Spleen (tissue), 7 donors: ENCODE results near the gene CSNK1E.

Experiments
- POLR2AphosphoS5 ChIP-seq, 3 donors: sonication (generic); formaldehyde crosslinking; IDR thresholded peaks; one replicate each; pipeline ENCODE4 v1.5.1; 2017; ENCODE audit warnings: antibody characterized with exemption in 3 of 3
- TF ChIP-seq, protein P1 (sequence below), 11 experiments: fragments of 200-600 bp in 7 of 11; fragments of 450-650 bp in 4 of 11; sonication (generic) in 4 of 11; IDR thresholded peaks in 8 of 11; conservative IDR thresholded peaks in 3 of 11; 1 replicate in 7 of 11; 2 replicates in 4 of 11; pipeline versions ENCODE4 v1.4.0 to v1.8.0; 2016 to 2021; ENCODE audit warnings: antibody characterized with exemption in 11 of 11, inconsistent platforms in 4 of 11, mild to moderate bottlenecking in 1 of 11
- donor health status: DM: no; HTN: no; CAD: no; lungs with moderate emphysema.
- donor health status: DM: no; HTN: no; CAD: no.
- donor health status: DM: no; HTN: no; CAD: no.

DNA sequence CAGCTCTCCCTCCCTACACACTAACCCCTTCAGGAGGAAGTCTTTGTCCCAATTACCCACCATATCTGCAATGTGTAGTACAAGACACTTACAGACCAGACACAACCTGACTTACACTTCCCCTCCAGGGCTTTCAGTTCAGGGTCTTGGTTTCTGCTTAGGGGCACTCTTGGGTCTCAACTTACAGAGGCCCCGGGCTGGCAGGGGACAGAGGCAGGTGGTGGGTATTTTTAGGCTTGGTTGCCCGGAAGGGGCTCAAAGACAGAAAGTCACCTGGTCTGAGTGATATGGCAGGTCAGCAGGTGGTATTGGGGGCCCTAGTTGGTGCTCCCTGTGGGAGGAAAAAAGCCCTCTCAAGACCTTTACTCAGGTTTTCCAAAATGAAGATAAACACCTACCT lies 41.1 kb downstream of the CSNK1E start:
- TF ChIP-seq, protein P1, sequence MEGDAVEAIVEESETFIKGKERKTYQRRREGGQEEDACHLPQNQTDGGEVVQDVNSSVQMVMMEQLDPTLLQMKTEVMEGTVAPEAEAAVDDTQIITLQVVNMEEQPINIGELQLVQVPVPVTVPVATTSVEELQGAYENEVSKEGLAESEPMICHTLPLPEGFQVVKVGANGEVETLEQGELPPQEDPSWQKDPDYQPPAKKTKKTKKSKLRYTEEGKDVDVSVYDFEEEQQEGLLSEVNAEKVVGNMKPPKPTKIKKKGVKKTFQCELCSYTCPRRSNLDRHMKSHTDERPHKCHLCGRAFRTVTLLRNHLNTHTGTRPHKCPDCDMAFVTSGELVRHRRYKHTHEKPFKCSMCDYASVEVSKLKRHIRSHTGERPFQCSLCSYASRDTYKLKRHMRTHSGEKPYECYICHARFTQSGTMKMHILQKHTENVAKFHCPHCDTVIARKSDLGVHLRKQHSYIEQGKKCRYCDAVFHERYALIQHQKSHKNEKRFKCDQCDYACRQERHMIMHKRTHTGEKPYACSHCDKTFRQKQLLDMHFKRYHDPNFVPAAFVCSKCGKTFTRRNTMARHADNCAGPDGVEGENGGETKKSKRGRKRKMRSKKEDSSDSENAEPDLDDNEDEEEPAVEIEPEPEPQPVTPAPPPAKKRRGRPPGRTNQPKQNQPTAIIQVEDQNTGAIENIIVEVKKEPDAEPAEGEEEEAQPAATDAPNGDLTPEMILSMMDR (IDR thresholded peaks at IDR 0.05 in 8 of 11, conservative IDR thresholded peaks at IDR 0.05 in 3 of 11): no peak
- no peak for TF ChIP-seq POLR2AphosphoS5 (IDR thresholded peaks at IDR 0.05)
